Measurements from ENCODE around the gene ZFAND3. TPM values are rescaled to one million over a fixed set of nuclear protein-coding genes. Genes with fewer than 3 reads are reported as not detected.

Gene ZFAND3
- total RNA-seq, 1 donor from 2014 or later = 62.2 TPM

- no peak for DNase-seq (ENCODE audit: low read depth)
These were observed 8.2 kb downstream of the ZFAND3 start for GRCh38 chr6:37827603-37828265.

DNA sequence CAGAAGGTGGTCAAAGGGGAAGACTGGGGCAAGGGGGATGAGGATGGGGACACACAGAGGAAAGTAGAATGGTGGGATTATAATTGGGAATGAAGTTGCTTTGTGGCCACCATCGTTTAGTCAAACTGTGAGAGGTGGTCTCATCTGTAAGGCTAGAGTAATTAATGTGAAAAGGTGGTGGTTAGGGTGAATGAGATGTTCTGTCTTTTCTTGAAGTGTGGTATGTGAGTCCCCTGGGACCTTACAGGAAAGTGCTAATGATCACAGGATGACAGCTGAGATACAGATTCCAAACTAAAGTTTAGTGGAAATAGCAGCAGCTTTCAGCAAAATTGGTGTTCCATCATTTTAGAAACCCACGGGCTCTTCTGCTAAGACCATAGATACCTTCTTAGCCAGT, 10.7 kb downstream of the ZFAND3 start:
- DNase-seq (ENCODE audit: low read depth) = no peak

- DNase-seq (ENCODE audit: low read depth) = no peak
These were observed 11.9 kb downstream of the ZFAND3 start for GRCh38 chr6:37831457-37831856.

DNA sequence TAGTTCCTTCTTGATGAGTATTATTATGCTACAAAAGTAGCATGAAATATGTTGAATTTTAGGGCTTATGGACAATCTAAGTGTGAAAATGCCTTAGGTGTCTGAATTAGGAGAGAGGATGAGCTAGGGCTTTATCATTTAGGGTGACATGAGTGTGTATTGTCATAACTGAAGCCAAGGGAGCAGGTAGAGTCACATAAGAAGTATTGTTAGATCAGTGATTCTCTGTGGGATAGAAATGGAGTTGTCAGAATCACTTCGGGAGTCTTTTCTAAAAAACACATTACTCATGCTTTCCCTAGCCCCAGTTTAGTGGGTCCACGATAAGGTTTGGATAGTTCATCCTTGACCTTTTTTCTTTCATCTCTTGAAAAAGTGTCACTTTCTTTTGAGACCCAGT, 16.4 kb downstream of the ZFAND3 start:
- DNase-seq (ENCODE audit: low read depth) = no peak

- DNase-seq (ENCODE audit: low read depth) = no peak
These were observed 18.8 kb downstream of the ZFAND3 start for GRCh38 chr6:37838219-37838921.

GRCh38 chr6:37840143-37840939, 20.8 kb downstream of the ZFAND3 start:
- DNase-seq (ENCODE audit: low read depth) = no peak

DNA sequence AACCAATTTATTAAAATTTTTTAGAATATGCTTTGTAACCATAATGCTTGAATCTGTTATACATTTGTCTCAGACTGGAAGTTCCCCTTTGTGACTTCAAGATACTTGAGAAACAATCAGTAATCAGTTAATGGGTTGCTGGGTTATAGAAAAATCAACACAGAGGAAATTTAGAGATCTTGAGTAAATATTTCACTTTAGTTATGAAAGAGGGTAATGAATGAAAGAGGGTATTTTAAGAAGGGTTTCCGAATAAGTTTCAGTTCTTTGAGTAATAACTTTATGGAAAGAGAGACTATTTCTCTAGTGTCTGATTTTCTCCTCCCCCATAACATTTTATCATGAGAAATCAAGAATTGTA, 21.4 kb downstream of the ZFAND3 start:
- DNase-seq (ENCODE audit: low read depth) = no peak

GRCh38 chr6:37845026-37845911, 25.7 kb downstream of the ZFAND3 start:
- no peak for DNase-seq (ENCODE audit: low read depth)

GRCh38 chr6:37845930-37846329, 26.4 kb downstream of the ZFAND3 start:
- DNase-seq (ENCODE audit: low read depth) = no peak

GRCh38 chr6:37847704-37848103, 28.2 kb downstream of the ZFAND3 start:
- DNase-seq (ENCODE audit: low read depth) = no peak

GRCh38 chr6:37848371-37848770, 28.8 kb downstream of the ZFAND3 start:
- peak; percentile 52 for DNase-seq (ENCODE audit: low read depth)

- DNase-seq (ENCODE audit: low read depth) = no peak
These were observed 30.7 kb downstream of the ZFAND3 start for GRCh38 chr6:37850260-37850659.

GRCh38 chr6:37850728-37851285, 31.3 kb downstream of the ZFAND3 start:
- DNase-seq (ENCODE audit: low read depth) = peak; percentile 28

DNA sequence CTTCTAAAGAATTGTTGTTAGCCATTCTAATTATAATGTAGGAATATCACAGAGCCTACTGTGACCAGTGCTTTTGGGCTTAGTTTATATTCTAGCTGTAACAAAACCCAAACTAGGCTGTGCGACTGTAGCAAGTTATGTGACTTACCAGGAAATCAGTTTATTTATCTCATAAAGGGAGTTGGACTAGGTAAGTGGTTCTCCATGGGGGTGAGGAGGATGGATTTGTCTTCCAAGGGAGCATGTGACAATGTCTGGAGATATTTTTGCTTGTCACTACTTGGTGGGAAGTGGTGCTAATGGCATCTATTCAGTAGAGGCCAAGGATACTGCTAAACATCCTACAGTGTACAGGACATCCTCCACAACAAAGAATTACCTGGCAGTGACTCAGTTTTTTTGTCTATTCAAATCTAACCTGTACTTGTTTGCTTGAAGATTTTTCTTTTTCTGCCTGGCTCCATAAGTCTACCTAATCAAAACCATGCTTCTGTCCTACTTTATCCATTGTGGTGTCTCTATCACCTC, 32.5 kb downstream of the ZFAND3 start:
- DNase-seq (ENCODE audit: low read depth) = no peak

- no peak for DNase-seq (ENCODE audit: low read depth)
These were observed 36.8 kb downstream of the ZFAND3 start for GRCh38 chr6:37856285-37856684.

DNA sequence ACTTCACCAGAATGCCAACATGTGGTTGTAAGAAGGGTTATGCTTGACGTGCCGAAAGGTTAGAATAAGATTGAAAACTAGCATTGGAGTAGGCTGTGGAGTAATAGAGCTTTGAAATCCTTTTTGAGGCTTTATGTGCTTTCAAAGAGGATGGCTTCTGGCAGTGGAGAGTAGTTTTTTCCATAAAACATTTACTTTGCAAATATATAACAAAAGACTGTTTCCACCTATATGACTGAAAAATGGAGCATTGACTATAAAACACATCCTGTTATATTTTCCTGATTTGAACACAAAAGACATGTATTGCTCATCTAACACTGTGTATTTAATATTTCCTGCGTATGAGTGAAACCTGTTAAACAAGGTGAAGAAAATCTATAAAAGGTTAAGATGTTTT, 38.8 kb downstream of the ZFAND3 start:
- no peak for DNase-seq (ENCODE audit: low read depth)

DNA sequence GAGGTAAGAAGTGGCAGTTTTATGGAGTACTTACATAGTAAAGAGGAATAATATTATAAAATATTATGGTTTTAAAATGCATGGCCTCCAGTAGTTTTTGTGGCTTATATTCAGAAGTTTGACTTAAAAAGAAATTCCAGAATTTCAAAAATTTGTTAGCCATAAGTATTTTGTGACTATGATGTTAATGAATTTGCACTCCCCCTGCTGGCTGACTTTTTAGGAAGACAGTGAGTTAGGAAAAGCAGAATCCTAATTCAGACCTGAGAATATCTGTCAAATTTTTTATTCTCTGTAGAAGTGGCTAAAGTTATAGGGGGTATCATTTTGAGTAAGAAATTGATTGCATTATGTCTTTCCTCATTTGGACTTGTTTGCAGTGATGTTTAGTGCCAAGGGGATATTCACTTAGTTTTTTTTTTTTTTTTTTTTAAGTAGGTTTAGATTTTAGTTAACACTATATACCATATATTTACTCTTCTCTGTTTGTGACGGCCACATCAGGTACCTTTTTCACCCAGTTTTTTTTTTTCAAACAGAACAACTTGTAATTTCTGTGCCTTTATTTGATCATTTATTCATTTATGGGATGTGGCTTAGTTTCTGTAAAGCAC, 40.8 kb downstream of the ZFAND3 start:
- peak; percentile 39 for DNase-seq (ENCODE audit: low read depth)

GRCh38 chr6:37861452-37861851, 41.9 kb downstream of the ZFAND3 start:
- DNase-seq (ENCODE audit: low read depth) = no peak

GRCh38 chr6:37862430-37862829, 42.9 kb downstream of the ZFAND3 start:
- DNase-seq (ENCODE audit: low read depth) = no peak

DNA sequence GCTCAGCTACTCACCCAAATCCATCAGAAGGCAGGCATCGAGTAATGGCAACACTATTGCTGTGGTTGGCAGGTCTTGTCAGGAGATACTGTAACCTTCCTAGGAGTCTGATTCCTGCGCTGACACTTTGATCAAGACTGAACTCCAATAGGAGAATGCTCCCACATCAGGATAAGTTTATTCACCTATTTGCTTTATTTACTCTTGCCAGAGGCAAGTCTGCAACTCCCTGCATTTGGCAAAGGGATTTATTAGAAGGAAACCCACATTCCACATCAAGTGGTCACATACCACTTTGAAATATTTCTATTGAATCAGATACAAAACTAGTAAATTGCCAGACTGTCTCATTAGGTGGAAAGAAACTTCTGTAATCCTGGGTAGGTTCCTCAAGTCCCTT, 43.5 kb downstream of the ZFAND3 start:
- DNase-seq (ENCODE audit: low read depth) = peak; percentile 72

DNA sequence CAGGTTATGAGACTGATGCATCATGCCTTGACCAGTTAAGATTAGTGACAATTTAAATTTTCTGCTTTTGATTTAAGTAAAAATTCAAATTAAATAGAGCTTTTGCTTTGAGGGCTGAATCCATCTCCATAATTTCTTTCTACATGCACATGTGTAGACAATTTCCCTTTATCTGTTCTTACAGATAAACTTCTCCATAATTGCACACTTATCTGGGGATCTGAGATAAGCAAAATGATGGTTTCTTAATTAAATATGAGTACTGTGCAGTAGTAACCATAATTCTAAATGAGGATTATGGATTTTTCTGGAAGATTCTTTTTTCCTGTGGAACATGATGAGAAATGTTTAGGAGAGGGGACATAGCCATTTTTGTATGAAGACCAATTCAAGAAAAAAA, 44.7 kb downstream of the ZFAND3 start:
- no peak for DNase-seq (ENCODE audit: low read depth)

Data from renal cortical epithelial cell (primary cell).